Fibroblast of skin of abdomen (primary cell): ENCODE results near the gene SLC25A24.

Experiments used
- DNase-seq: peaks from one replicate; pipeline ENCODE4 v3.0.0-alpha.2; 2013

Gene SLC25A24

DNA sequence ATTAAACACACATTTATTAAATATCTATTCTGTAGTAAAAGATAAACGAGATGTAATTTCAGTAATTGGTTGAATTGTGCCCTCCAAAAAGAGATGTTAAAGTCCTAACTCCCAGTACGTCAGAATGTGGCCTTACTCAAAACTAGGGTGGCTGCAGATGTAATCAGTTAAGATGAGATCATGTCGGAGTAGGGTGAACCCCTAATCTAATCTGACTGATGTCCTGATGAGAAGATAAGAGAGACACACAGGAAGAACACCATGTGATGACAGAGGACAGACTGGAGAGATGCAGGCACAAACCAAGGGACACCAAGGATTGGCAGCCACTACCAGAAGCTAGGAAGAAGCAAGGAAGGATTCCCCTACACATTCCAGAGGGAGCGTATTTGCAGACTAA lies 104.1 kb downstream of the SLC25A24 start:
- no peak for DNase-seq

DNA sequence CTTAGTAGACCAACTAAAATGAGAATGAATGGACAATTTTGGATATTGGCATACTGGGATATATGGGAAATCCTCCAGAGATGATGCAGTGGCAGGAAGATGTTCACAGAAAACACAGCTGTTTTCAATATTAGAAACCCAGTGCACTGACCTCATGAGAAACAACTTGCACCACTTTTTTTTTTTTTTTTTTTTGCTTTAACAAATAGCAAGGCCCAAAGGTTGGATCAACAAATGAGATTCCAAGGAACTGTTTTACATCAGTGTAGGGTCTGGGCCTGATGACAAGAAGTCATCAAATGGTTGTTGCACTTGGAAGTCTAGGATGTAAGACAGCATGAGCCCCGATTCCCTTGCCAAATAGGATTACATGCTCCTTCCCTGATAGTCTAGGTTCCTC lies 110.7 kb downstream of the SLC25A24 start:
- DNase-seq = peak; percentile 29

DNA sequence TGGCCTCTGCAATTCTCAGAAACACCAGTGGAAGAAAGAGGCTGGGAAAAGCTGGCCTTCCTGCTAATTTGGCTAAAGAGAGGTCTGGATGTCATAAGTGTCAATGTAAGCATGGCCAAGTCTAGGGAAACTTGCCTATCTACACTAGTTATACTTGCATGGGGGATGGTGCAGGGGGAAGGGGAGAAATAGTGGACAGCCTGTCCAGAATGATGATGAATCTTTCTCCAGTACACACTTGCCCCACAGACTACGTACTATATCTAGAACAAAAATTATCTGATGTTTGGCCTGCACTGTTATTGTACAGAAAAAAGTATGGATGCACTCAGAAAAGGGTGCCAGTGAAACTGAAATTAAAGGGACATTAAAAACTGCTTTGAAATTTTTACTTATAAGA lies 114.5 kb downstream of the SLC25A24 start:
- no peak for DNase-seq

DNA sequence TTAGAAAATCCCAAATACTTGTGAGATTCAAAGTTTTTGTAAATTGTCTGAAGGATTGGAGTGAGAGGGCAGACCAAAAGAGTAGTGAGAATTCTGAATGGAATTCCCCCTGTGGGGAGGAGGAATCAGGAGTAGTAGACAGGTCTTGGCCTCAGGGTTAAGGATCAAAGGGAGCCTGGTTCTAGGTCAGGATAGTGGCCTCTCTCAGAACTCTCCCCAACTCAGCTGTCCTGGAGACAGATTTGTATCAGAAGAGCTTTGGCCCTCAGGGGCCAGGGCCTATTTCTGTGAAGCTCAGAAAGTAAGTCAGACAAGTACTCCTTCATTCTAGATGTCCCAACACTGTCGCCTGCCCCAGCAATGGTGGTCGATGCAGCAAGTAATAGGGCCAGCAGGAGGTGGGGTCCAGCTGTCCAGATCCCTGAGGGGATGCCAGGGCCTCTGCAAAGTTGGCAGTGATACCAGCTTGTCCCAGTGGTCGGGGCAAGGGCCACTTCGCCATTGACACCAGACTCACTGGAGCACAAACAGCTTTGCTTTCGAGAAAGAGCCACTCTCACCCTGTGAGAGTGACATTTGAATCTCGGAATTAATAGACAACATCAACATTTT lies 115.2 kb downstream of the SLC25A24 start:
- DNase-seq = no peak
